HCT116 (cell line): Measurements from ENCODE around the gene DGKB. TPM values are rescaled to one million over a fixed set of nuclear protein-coding genes. Genes with fewer than 3 reads are reported as not detected.

Source experiments
- ATAC-seq: fragments of 200-7000 bp; cut with Tn5 transposase; 2 replicates; pipeline ENCODE4 v1.9.1; 2020; ENCODE audit warnings: mild to moderate bottlenecking, moderate library complexity
- BruUV-seq: library from RNA; stranded (reverse); fragments of 400-500 nt; replicated peaks from 2 replicates; lab custom pipeline; 2021; lab: Mats Ljungman, UMichigan
- CTCF ChIA-PET: fragments of 300-600 bp; sonication (Branson Sonifier 250); formaldehyde crosslinking; loops from one replicate; lab custom pipeline; 2021; ENCODE audit warnings: antibody characterized with exemption; lab: Charles Lee
- POLR2A ChIA-PET: fragments of 300-600, 350-600 bp; sonication (Branson Sonifier 250); formaldehyde crosslinking; loops from one replicate; lab custom pipeline; 2021; ENCODE audit warnings: antibody characterized with exemption; lab: Charles Lee
- RAD21 ChIA-PET, 2 experiments: fragments of 300-600 bp; sonication (Branson Sonifier 250); formaldehyde crosslinking; loops; one replicate each; lab custom pipeline; 2023; ENCODE audit warnings: low total read pairs in 2 of 2; ENCODE audit not compliant: uncharacterized antibody in 2 of 2, unreplicated experiment in 2 of 2, low non-redundant PET in 1 of 2; lab: Charles Lee
- DNase-seq: peaks from one replicate; pipeline ENCODE4 v3.0.0-alpha.2; 2010; ENCODE audit warnings: low read depth, low spot score
- H2AFZ ChIP-seq: fragments of 200-600 bp; shearing (Covaris generic), sonication (generic); 2 replicates; pipeline ENCODE4 v1.6.1; 2017; ENCODE audit warnings: low read depth, mixed run types, mixed read lengths, antibody characterized with exemption, low read length; ENCODE audit not compliant: poor library complexity, severe bottlenecking
- H3K27ac ChIP-seq: 2 replicates; pipeline ENCODE4 v1.5.1; 2012; ENCODE audit warnings: low read depth, low read length
- H3K27me3 ChIP-seq: fragments of 200-600 bp; sonication (generic); 2 replicates; pipeline ENCODE4 v1.6.1; 2016; ENCODE audit warnings: mixed run types, low read length, mixed read lengths; ENCODE audit not compliant: insufficient read depth
- H3K36me3 ChIP-seq, 2 experiments: fragments of 200-500 bp in 1 of 2; fragments of 200-600 bp in 1 of 2; sonication (Bioruptor generic) in 1 of 2; sonication (generic) in 1 of 2; 2 replicates each; pipeline versions ENCODE4 v1.5.1 to v1.6.1; 2014 to 2016; ENCODE audit warnings: low read length in 2 of 2, inconsistent platforms in 1 of 2, mixed read lengths in 1 of 2, mixed run types in 1 of 2; ENCODE audit not compliant: insufficient read depth in 2 of 2, control insufficient read depth in 1 of 2
- H3K4me1 ChIP-seq, 2 experiments: fragments of 200-600 bp in 1 of 2; sonication (generic) in 1 of 2; 2 replicates each; pipeline versions ENCODE4 v1.5.1 to v1.6.1; 2012 to 2017; ENCODE audit warnings: low read length in 2 of 2, inconsistent platforms in 1 of 2, mild to moderate bottlenecking in 1 of 2, mixed read lengths in 1 of 2, mixed run types in 1 of 2, moderate library complexity in 1 of 2; ENCODE audit not compliant: insufficient read depth in 2 of 2, control insufficient read depth in 1 of 2
- H3K4me2 ChIP-seq: fragments of 200-600 bp; sonication (generic); 2 replicates; pipeline ENCODE4 v1.6.1; 2017; ENCODE audit warnings: mixed run types, low read length, mixed read lengths
- H3K4me3 ChIP-seq, 2 experiments: fragments of 200-600 bp in 1 of 2; sonication (generic) in 1 of 2; replicated peaks in 1 of 2; 2 replicates each; pipeline ENCODE4 v1.5.1; 2011 to 2016; ENCODE audit warnings: low read length in 2 of 2, control low read depth in 1 of 2, low read depth in 1 of 2, mild to moderate bottlenecking in 1 of 2, mixed read lengths in 1 of 2, mixed run types in 1 of 2
- H3K79me2 ChIP-seq: fragments of 200-600 bp; sonication (generic); 2 replicates; pipeline ENCODE4 v1.6.1; 2017; ENCODE audit warnings: mild to moderate bottlenecking, mixed run types, low read length, moderate library complexity, mixed read lengths; ENCODE audit not compliant: insufficient read depth
- H3K9ac ChIP-seq: fragments of 200-600 bp; sonication (generic); 2 replicates; pipeline ENCODE4 v1.6.1; 2016; ENCODE audit warnings: low read length, mixed read lengths
- H3K9me2 ChIP-seq: fragments of 200-600 bp; sonication (generic), shearing (Covaris generic); 2 replicates; pipeline ENCODE4 v1.6.1; 2017; ENCODE audit warnings: mixed run types, mild to moderate bottlenecking, moderate library complexity; ENCODE audit not compliant: insufficient read depth
- H3K9me3 ChIP-seq, 2 experiments: fragments of 200-500 bp in 1 of 2; fragments of 200-600 bp in 1 of 2; sonication (Bioruptor generic) in 1 of 2; sonication (generic) in 1 of 2; 2 replicates each; pipeline ENCODE4 v1.6.1; 2014 to 2017; ENCODE audit warnings: low read length in 2 of 2, mixed read lengths in 2 of 2, inconsistent platforms in 1 of 2, low read depth in 1 of 2, mild to moderate bottlenecking in 1 of 2, mixed run types in 1 of 2, moderate library complexity in 1 of 2; ENCODE audit not compliant: control insufficient read depth in 1 of 2, insufficient read depth in 1 of 2
- H4K20me1 ChIP-seq: fragments of 200-600 bp; sonication (generic), shearing (Covaris generic); 2 replicates; pipeline ENCODE4 v1.6.1; 2017; ENCODE audit warnings: mixed run types, mild to moderate bottlenecking, moderate library complexity; ENCODE audit not compliant: insufficient read depth
- EGR1 ChIP-seq: IDR thresholded peaks from 2 replicates; pipeline ENCODE4 v1.6.1; 2012; ENCODE audit warnings: low read depth
- EZH2phosphoT487 ChIP-seq: fragments of 200-600 bp; IDR thresholded peaks from 2 replicates; pipeline ENCODE4 v1.6.1; 2018; ENCODE audit warnings: antibody characterized with exemption, borderline replicate concordance
- FOSL1 ChIP-seq: IDR thresholded peaks from 2 replicates; pipeline ENCODE4 v1.6.1; 2012; ENCODE audit warnings: low read depth
- SIN3A ChIP-seq: IDR thresholded peaks from 2 replicates; pipeline ENCODE4 v1.6.1; 2012; ENCODE audit warnings: low read depth
- SRF ChIP-seq: IDR thresholded peaks from 2 replicates; pipeline ENCODE4 v1.6.1; 2012; ENCODE audit warnings: low read depth
- intact Hi-C: fragments of 100-400 bp; cut with micrococcal nuclease; formaldehyde crosslinking; loops from 2 replicates; pipeline ENCODE4 v1.10.0; 2022
- total RNA-seq: library from RNA; stranded (reverse); gene quantifications from one replicate; pipeline ENCODE4 v1.2.1, GENCODE V29; 2021; ENCODE audit not compliant: unreplicated experiment
- TF ChIP-seq, protein P1 (sequence below): IDR thresholded peaks from 2 replicates; pipeline ENCODE4 v1.6.1; 2012
- TF ChIP-seq, protein P2 (sequence below): IDR thresholded peaks from 2 replicates; pipeline ENCODE4 v1.6.1; 2012; ENCODE audit warnings: low read depth
- TF ChIP-seq, protein P3 (sequence below): IDR thresholded peaks from 2 replicates; pipeline ENCODE4 v1.6.1; 2012
- TF ChIP-seq, protein P4 (sequence below): IDR thresholded peaks from 2 replicates; pipeline ENCODE4 v1.6.1; 2011; ENCODE audit warnings: mild to moderate bottlenecking, low read length, moderate library complexity; ENCODE audit not compliant: insufficient replicate concordance; ENCODE audit errors: extremely low read depth

Gene DGKB
- total RNA-seq, 1 experiment from 2014 or later: 0.05 TPM

DNA sequence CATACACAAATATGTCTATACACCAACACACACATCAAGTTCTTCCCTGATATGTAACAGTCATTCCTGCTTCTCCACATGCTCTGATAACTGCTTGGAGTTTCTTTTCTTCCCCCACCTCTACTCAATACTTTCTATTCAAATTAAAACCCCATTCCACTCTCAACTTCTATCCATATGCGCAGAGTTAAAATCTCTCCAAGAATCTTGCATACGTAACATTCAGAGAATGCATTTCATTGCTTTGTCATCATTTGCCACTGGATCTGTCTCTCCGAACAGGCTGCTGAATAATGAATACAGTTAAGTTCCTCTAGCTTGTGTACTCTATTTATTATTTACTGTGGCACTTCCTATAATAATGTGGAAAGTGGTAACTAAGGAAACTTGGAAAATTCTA is 68.8 kb downstream of the DGKB start:
- no peak overlapping the region for H2AFZ ChIP-seq
- no peaks in the 10 kb centered on the region for H3K9me3 ChIP-seq
- POLR2A ChIA-PET: no interaction called here
- no TSS peak for BruUV-seq
- H3K4me1 ChIP-seq: peaks cover 0 to 9% of the 10 kb centered on the region in 2 experiments; a peak in 2 of 4 replicates
- no peak overlapping the region for H3K27ac ChIP-seq
- H3K4me2 ChIP-seq: no peak overlapping the region
- H3K27me3 ChIP-seq: no peaks in the 10 kb centered on the region
- H3K9ac ChIP-seq: no peak overlapping the region
- H4K20me1 ChIP-seq: no peaks in the 10 kb centered on the region
- intact Hi-C loops: no loop called here
- no peaks in the 10 kb centered on the region for H3K79me2 ChIP-seq
- no peak for DNase-seq
- no peaks in the 10 kb centered on the region for H3K36me3 ChIP-seq
- CTCF ChIA-PET: no interaction called here
- RAD21 ChIA-PET: no interaction called here
- ATAC-seq: no peak
- TF ChIP-seq SRF (no peak), EGR1 (no peak), SIN3A (no peak), EZH2phosphoT487 (no peak), FOSL1 (no peak)
- TF ChIP-seq, protein P1, sequence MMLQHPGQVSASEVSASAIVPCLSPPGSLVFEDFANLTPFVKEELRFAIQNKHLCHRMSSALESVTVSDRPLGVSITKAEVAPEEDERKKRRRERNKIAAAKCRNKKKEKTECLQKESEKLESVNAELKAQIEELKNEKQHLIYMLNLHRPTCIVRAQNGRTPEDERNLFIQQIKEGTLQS: no peak
- TF ChIP-seq, protein P2, sequence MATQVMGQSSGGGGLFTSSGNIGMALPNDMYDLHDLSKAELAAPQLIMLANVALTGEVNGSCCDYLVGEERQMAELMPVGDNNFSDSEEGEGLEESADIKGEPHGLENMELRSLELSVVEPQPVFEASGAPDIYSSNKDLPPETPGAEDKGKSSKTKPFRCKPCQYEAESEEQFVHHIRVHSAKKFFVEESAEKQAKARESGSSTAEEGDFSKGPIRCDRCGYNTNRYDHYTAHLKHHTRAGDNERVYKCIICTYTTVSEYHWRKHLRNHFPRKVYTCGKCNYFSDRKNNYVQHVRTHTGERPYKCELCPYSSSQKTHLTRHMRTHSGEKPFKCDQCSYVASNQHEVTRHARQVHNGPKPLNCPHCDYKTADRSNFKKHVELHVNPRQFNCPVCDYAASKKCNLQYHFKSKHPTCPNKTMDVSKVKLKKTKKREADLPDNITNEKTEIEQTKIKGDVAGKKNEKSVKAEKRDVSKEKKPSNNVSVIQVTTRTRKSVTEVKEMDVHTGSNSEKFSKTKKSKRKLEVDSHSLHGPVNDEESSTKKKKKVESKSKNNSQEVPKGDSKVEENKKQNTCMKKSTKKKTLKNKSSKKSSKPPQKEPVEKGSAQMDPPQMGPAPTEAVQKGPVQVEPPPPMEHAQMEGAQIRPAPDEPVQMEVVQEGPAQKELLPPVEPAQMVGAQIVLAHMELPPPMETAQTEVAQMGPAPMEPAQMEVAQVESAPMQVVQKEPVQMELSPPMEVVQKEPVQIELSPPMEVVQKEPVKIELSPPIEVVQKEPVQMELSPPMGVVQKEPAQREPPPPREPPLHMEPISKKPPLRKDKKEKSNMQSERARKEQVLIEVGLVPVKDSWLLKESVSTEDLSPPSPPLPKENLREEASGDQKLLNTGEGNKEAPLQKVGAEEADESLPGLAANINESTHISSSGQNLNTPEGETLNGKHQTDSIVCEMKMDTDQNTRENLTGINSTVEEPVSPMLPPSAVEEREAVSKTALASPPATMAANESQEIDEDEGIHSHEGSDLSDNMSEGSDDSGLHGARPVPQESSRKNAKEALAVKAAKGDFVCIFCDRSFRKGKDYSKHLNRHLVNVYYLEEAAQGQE: no peak
- TF ChIP-seq, protein P3, sequence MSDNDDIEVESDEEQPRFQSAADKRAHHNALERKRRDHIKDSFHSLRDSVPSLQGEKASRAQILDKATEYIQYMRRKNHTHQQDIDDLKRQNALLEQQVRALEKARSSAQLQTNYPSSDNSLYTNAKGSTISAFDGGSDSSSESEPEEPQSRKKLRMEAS: no peak
- TF ChIP-seq, protein P4, sequence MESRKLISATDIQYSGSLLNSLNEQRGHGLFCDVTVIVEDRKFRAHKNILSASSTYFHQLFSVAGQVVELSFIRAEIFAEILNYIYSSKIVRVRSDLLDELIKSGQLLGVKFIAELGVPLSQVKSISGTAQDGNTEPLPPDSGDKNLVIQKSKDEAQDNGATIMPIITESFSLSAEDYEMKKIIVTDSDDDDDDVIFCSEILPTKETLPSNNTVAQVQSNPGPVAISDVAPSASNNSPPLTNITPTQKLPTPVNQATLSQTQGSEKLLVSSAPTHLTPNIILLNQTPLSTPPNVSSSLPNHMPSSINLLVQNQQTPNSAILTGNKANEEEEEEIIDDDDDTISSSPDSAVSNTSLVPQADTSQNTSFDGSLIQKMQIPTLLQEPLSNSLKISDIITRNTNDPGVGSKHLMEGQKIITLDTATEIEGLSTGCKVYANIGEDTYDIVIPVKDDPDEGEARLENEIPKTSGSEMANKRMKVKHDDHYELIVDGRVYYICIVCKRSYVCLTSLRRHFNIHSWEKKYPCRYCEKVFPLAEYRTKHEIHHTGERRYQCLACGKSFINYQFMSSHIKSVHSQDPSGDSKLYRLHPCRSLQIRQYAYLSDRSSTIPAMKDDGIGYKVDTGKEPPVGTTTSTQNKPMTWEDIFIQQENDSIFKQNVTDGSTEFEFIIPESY: no peak
- H3K9me2 ChIP-seq: no peaks in the 10 kb centered on the region
- no peak overlapping the region for H3K4me3 ChIP-seq
